Tongue (tissue), 2 donors: ENCODE measurements around the gene RPL5. TPM values are rescaled to one million over a fixed set of nuclear protein-coding genes. Genes with fewer than 3 reads are reported as not detected.

Source experiments
- small RNA-seq: library from RNA; depleted of rRNA; stranded (forward); fragments of <200 nt; gene quantifications from one replicate; pipeline ENCODE3, GENCODE V24; 2014; ENCODE audit warnings: low replicate concordance
- total RNA-seq: library from RNA; depleted of rRNA; stranded (reverse); fragments of >200 nt; gene quantifications from one replicate; pipeline ENCODE4 v1.2.3, GENCODE V29; 2014

RPL5 gene
- total RNA-seq, 1 donor from 2014 or later = 1,593 TPM

Small RNAs within 50 kb of the gene (small RNA-seq; reads per million reads assigned to genes)
- not detected for gene RF00432
- 10.9 reads per million, percentile 94 among the genes with 10 or more reads in this experiment for gene SNORA66
- gene SNORD21 = not detected

Other genes starting within 250 kb of the RPL5 start
- gene EVI5, start 46.9 kb upstream of the RPL5 start, total RNA-seq = 34.4 TPM
- 12.7 TPM for gene DIPK1A, start 129.4 kb downstream of the RPL5 start, total RNA-seq
- gene MTF2, start 247.2 kb downstream of the RPL5 start, total RNA-seq = 42.7 TPM